ENCODE results near the gene LPCAT1.
"Not testable (repeated sequence)": the region's sequence is repeated elsewhere in the genome, so short reads cannot be mapped to it uniquely, and the experiment has no call there.

Gene LPCAT1

GRCh38 chr5:1424716-1425115 is 99.0 kb downstream of the LPCAT1 start:
- DNase-seq (ENCODE audit: low read depth): no peak
- H3K4me3 ChIP-seq (replicated peaks; ENCODE audit: low read depth, low read length): no peak overlapping the region
- TF ChIP-seq CTCF (IDR thresholded peaks at IDR 0.05; ENCODE audit: low read length, missing control alignments): no peak

- no peak for TF ChIP-seq CTCF (IDR thresholded peaks at IDR 0.05; ENCODE audit: low read length, missing control alignments)
- no peak overlapping the region for H3K4me3 ChIP-seq (replicated peaks; ENCODE audit: low read depth, low read length)
- no peak for DNase-seq (ENCODE audit: low read depth)
Measured at GRCh38 chr5:1423901-1424603, 99.7 kb downstream of the LPCAT1 start.

GRCh38 chr5:1422522-1422921 is 101.2 kb downstream of the LPCAT1 start:
- DNase-seq (ENCODE audit: low read depth); H3K4me3 ChIP-seq (replicated peaks; ENCODE audit: low read depth, low read length): not testable (repeated sequence)

GRCh38 chr5:1421521-1422341 is 102.0 kb downstream of the LPCAT1 start:
- no peak overlapping the region for H3K4me3 ChIP-seq (replicated peaks; ENCODE audit: low read depth, low read length)
- TF ChIP-seq CTCF (IDR thresholded peaks at IDR 0.05; ENCODE audit: low read length, missing control alignments): no peak
- DNase-seq (ENCODE audit: low read depth): no peak

GRCh38 chr5:1420211-1421195 is 103.3 kb downstream of the LPCAT1 start:
- H3K4me3 ChIP-seq (replicated peaks; ENCODE audit: low read depth, low read length): no peak overlapping the region
- DNase-seq (ENCODE audit: low read depth): no peak
- TF ChIP-seq CTCF (IDR thresholded peaks at IDR 0.05; ENCODE audit: low read length, missing control alignments): no peak

GRCh38 chr5:1419476-1420210 is 104.1 kb downstream of the LPCAT1 start:
- TF ChIP-seq CTCF (IDR thresholded peaks at IDR 0.05; ENCODE audit: low read length, missing control alignments): no peak
- no peak for DNase-seq (ENCODE audit: low read depth)
- H3K4me3 ChIP-seq (replicated peaks; ENCODE audit: low read depth, low read length): no peak overlapping the region
